ENCODE data around the gene PPP1CC. TPM values are rescaled to one million over a fixed set of nuclear protein-coding genes. Genes with fewer than 3 reads are reported as not detected.
A peak's percentile ranks its signal among the peaks of the same experiment; 100 is the strongest.
"Not testable (repeated sequence)": the region's sequence is repeated elsewhere in the genome, so short reads cannot be mapped to it uniquely, and the experiment has no call there.

PPP1CC gene
- total RNA-seq, 1 donor from 2014 or later = 449 TPM

DNA sequence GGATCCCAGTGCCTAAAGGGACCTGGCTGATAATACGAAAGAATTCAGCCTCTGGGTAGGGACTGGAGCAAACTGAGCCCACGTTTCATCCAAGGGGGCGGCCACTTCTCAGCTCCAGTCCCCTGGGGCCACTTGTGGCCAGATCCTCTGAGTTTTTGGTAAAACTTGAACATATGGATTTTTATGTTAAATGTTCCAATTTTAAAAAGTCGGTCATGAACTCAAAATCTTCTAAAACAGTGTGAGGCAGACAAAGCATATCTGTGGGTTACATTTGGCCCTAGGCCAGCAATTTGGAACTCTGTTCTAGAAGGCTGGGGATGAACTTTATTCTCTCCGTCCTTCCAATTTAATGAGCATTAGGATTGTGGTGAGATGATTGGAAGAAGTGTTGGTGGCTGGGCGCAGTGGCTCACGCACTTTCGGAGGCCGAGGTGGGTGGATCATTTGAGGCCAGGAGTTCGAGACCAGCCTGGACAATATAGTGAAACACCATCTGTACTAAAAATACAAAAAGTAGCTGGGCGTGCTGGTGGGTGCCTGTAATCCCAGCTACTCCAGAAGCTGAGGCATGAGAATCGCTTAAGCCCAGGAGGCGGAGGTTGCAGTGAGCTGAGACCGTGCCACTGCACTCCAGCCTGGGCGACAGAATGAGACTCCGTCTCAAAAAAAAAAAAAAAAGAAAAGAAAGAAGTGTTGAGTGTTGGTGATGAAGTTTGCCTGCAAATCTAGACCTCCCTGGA is 3.0 kb upstream of the PPP1CC start:
- H3K27ac Mint-ChIP-seq = no peak overlapping the region
- peaks cover 8% of the 10 kb centered on the region for H3K36me3 Mint-ChIP-seq (ENCODE audit: low read depth)
- DNase-seq (ENCODE audit: low spot score) = no peak
- no peaks in the 10 kb centered on the region for H3K9me3 Mint-ChIP-seq
- intact Hi-C loops (cut with micrococcal nuclease) = no loop called here
- H3K4me3 Mint-ChIP-seq = no peak overlapping the region
- peaks cover 21% of the 10 kb centered on the region for H3K4me1 Mint-ChIP-seq (ENCODE audit: low read depth)
- no peaks in the 10 kb centered on the region for H3K27me3 Mint-ChIP-seq (ENCODE audit: insufficient read depth)

DNA sequence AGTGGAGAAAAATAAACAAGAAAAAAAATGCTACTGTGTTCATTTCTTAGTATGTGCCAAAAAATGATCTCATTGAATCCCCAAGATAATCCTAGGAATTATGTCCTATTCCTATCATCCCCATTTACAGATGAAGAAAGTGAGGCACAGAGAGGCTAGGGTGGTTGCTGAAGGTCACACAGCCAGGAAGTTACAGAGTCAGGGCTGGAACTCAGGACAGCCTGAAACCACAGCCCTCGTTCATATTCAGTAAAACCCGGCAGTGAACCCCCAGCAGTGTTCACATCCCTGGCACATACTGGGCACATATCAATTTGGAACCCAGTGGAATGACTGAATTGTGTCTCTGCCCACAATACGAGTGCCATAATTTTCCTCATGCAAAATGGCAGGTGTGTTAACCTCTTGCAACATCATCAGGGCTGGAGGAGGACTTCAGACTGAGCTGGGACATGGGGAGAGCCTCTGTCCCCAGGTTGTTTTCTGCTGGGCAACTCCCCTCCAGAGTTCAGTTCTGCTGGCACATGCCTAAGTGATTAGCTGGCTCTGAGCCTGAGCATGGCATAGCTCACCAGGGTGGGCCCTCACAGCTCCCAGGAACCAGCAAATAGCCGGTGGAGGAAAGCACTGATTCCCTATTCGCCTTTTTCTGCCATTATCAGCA is 2.0 kb upstream of the PPP1CC start:
- no peak overlapping the region for H3K27ac Mint-ChIP-seq

GRCh38 chr12:110744151-110744571 is 1.5 kb upstream of the PPP1CC start:
- Mint-ChIP-seq H3K27me3 (ENCODE audit: insufficient read depth) (no peaks in the 10 kb centered on the region), H3K9me3 (no peaks in the 10 kb centered on the region), H3K27ac (peak overlapping the region; percentile 37), H3K4me3 (peak overlapping the region; percentile 74), H3K4me1 (ENCODE audit: low read depth) (peaks cover 35% of the 10 kb centered on the region), H3K36me3 (ENCODE audit: low read depth) (peaks cover 18% of the 10 kb centered on the region)
- intact Hi-C loops (cut with micrococcal nuclease) = loop anchor here (5.0 kb wide), 1 partner anchor 462 kb away; the partner anchor contains the start of gene ATP2A2
- no peak for DNase-seq (ENCODE audit: low spot score)

More for the DNA sequence above, 2.0 kb upstream of the PPP1CC start:
- peaks cover 17% of the 10 kb centered on the region for H3K36me3 Mint-ChIP-seq (ENCODE audit: low read depth)
- no peak overlapping the region for H3K4me3 Mint-ChIP-seq
- DNase-seq (ENCODE audit: low spot score) = no peak
- no peaks in the 10 kb centered on the region for H3K27me3 Mint-ChIP-seq (ENCODE audit: insufficient read depth)
- no peaks in the 10 kb centered on the region for H3K9me3 Mint-ChIP-seq
- H3K4me1 Mint-ChIP-seq (ENCODE audit: low read depth) = peaks cover 30% of the 10 kb centered on the region
- intact Hi-C loops (cut with micrococcal nuclease) = loop anchor here (5.0 kb wide), 1 partner anchor 462 kb away; the partner anchor contains the start of gene ATP2A2

GRCh38 chr12:110743571-110744093 is 941 bp upstream of the PPP1CC start:
- H3K4me3 Mint-ChIP-seq = peak overlapping the region; percentile 100
- peaks cover 38% of the 10 kb centered on the region for H3K4me1 Mint-ChIP-seq (ENCODE audit: low read depth)
- H3K27me3 Mint-ChIP-seq (ENCODE audit: insufficient read depth) = no peaks in the 10 kb centered on the region
- intact Hi-C loops (cut with micrococcal nuclease) = loop anchor here (2.0 to 5.0 kb wide), 4 partner anchors 145 to 461 kb away; partner anchors contain the start of genes ATP2A2, FAM216A, GPN3 and PPTC7
- H3K36me3 Mint-ChIP-seq (ENCODE audit: low read depth) = peaks cover 19% of the 10 kb centered on the region
- peak overlapping the region; percentile 86 for H3K27ac Mint-ChIP-seq
- H3K9me3 Mint-ChIP-seq = no peaks in the 10 kb centered on the region
- DNase-seq (ENCODE audit: low spot score) = no peak

DNA sequence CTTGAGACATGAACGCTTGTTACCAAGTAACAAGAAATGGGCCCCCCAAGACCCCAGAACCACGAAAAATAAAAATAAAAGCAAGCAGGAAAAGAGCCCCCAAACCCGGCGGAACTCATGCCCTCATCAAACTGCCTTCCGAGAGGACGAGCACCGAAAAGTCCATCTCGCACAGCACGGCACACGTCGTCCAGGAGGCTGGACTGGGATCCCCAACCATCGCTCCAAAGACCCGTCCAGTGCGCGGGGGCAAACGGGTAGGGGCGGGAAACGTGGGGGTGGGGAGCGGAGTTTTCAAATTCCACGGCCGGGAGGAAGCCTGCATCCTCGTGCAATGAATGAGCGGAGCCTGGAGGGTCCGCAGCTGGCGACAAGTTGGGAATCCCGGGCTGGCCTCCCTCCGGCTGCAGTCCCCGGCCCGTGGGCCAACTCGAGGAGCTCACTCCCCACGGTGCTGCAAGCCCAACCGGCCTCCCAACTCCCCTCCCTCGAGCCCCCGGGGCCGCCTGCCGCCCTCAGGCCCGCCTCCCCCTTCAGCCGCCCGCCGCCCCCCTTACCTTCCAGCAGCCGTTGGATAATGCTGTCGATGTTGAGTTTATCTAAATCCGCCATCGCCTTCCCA is 484 bp downstream of the PPP1CC start:
- H3K9me3 Mint-ChIP-seq = no peaks in the 10 kb centered on the region
- H3K4me3 Mint-ChIP-seq = peak overlapping the region; percentile 100
- H3K36me3 Mint-ChIP-seq (ENCODE audit: low read depth) = peaks cover 28% of the 10 kb centered on the region
- intact Hi-C loops (cut with micrococcal nuclease) = loop anchor here (1.0 to 5.0 kb wide), 9 partner anchors 21 to 460 kb away; partner anchors contain the start of genes ATP2A2, FAM216A, GPN3 and PPTC7
- H3K27me3 Mint-ChIP-seq (ENCODE audit: insufficient read depth) = no peaks in the 10 kb centered on the region
- H3K4me1 Mint-ChIP-seq (ENCODE audit: low read depth) = peaks cover 52% of the 10 kb centered on the region
- H3K27ac Mint-ChIP-seq = peak overlapping the region; percentile 99
- no peak for DNase-seq (ENCODE audit: low spot score)

DNA sequence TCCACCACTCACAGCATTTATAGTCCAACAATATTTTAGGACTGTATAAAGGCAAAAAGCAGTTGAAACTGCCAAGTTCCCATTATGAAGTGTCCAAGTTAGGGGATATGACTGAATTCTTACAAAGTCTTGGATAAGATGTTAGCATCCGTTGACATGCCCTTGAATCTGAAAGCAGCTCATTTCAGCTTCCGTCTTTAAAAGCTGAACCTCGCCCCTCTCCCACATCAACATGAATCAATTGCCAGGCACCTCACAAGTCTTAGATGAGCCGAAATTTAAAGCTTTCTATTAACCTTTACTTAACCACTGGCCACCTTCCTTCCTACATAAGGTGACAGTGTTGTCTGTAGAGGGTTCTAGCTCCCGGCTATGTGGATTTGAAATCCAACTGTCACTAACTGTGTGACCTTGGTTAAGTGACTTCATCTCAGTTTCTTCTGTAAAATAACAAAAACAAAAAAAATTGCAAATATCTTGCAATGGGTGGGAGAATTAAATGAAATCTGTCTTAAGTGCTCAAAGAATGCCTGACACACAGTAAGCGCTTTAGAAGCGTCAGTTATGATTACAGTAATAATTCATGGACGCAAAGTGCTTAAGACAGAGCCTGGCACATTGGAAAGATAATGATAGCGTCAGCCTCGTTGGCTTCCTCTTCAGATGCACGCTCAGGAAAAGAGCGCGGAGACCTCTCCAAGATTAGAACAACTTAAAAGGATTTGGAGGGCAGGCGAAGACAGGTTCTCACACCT is 1.2 kb downstream of the PPP1CC start:
- Mint-ChIP-seq H3K9me3 (no peaks in the 10 kb centered on the region), H3K36me3 (ENCODE audit: low read depth) (peaks cover 28% of the 10 kb centered on the region), H3K4me3 (peak overlapping the region; percentile 100), H3K27ac (peak overlapping the region; percentile 99), H3K27me3 (ENCODE audit: insufficient read depth) (no peaks in the 10 kb centered on the region), H3K4me1 (ENCODE audit: low read depth) (peaks cover 52% of the 10 kb centered on the region)
- intact Hi-C loops (cut with micrococcal nuclease) = loop anchor here (1.0 to 5.0 kb wide), 10 partner anchors 22 to 459 kb away; partner anchors contain the start of genes ATP2A2, FAM216A, GPN3 and PPTC7
- peak; percentile 22 for DNase-seq (ENCODE audit: low spot score)

GRCh38 chr12:110739894-110740293 is 2.8 kb downstream of the PPP1CC start:
- peak overlapping the region; percentile 100 for H3K4me3 Mint-ChIP-seq
- DNase-seq (ENCODE audit: low spot score) = no peak

GRCh38 chr12:110739488-110739887 is 3.2 kb downstream of the PPP1CC start:
- peaks cover 64% of the 10 kb centered on the region for H3K4me1 Mint-ChIP-seq (ENCODE audit: low read depth)
- H3K36me3 Mint-ChIP-seq (ENCODE audit: low read depth) = peaks cover 38% of the 10 kb centered on the region
- intact Hi-C loops (cut with micrococcal nuclease) = no loop called here
- peak overlapping the region; percentile 94 for H3K27ac Mint-ChIP-seq
- no peaks in the 10 kb centered on the region for H3K27me3 Mint-ChIP-seq (ENCODE audit: insufficient read depth)
- peak overlapping the region; percentile 100 for H3K4me3 Mint-ChIP-seq
- no peaks in the 10 kb centered on the region for H3K9me3 Mint-ChIP-seq
- DNase-seq (ENCODE audit: low spot score) = no peak

More at GRCh38 chr12:110739894-110740293, 2.8 kb downstream of the PPP1CC start:
- peaks cover 63% of the 10 kb centered on the region for H3K4me1 Mint-ChIP-seq (ENCODE audit: low read depth)
- intact Hi-C loops (cut with micrococcal nuclease) = loop anchor here (1.0 to 5.0 kb wide), 5 partner anchors 9 to 458 kb away; partner anchors contain the start of genes ATP2A2 and HVCN1
- H3K9me3 Mint-ChIP-seq = no peaks in the 10 kb centered on the region
- peak overlapping the region; percentile 94 for H3K27ac Mint-ChIP-seq
- no peaks in the 10 kb centered on the region for H3K27me3 Mint-ChIP-seq (ENCODE audit: insufficient read depth)
- H3K36me3 Mint-ChIP-seq (ENCODE audit: low read depth) = peaks cover 36% of the 10 kb centered on the region

DNA sequence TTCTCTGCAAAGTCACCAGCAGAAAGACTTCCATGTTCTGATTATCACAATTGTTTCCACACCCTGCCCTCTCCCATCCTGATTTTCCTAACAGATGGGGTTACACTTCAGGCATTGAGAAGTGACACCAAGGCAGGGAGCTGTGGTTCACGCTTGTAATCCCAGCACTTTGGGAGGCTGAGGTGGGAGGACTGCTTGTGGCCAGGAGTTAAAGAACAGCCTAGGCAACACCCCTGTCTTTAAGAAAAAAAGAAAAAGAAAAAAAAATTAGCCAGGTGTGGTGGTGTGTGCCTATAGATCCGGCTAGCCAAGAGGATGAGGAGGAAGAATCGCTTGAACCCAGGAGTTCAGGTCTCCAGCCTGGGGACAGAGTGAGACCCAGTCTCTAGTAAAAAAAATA is 5.2 kb downstream of the PPP1CC start:
- intact Hi-C loops (cut with micrococcal nuclease) = no loop called here
- H3K36me3 Mint-ChIP-seq (ENCODE audit: low read depth) = peaks cover 47% of the 10 kb centered on the region
- no peaks in the 10 kb centered on the region for H3K27me3 Mint-ChIP-seq (ENCODE audit: insufficient read depth)
- no peaks in the 10 kb centered on the region for H3K9me3 Mint-ChIP-seq
- peaks cover 64% of the 10 kb centered on the region for H3K4me1 Mint-ChIP-seq (ENCODE audit: low read depth)
- H3K4me3 Mint-ChIP-seq = peak overlapping the region; percentile 89
- DNase-seq (ENCODE audit: low spot score) = no peak
- H3K27ac Mint-ChIP-seq = peak overlapping the region; percentile 79

DNA sequence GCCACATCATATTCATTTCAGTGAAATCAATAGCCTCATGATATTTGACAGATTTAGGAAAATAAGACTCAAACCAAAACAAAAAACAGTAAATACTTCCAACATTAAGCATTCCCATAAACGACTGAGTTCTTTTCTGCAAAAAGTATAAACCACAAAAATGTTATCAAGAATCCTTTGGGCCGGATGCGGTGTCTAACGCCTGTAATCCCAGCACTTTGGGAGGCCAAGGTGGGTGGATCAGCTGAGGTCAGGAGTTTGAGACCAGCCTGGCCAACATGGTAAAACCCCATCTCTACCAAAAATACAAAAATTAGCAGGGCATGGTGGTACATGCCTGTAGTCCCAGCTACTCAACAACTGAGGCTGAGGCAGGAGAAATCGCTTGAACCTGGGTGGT is 5.7 kb downstream of the PPP1CC start:
- H3K27me3 Mint-ChIP-seq (ENCODE audit: insufficient read depth); DNase-seq (ENCODE audit: low spot score); intact Hi-C loops (cut with micrococcal nuclease); H3K9me3 Mint-ChIP-seq: not testable (repeated sequence)
- Mint-ChIP-seq H3K4me3 (peak overlapping the region; percentile 89), H3K27ac (peak overlapping the region; percentile 52), H3K36me3 (ENCODE audit: low read depth) (peaks cover 52% of the 10 kb centered on the region), H3K4me1 (ENCODE audit: low read depth) (peaks cover 69% of the 10 kb centered on the region)

DNA sequence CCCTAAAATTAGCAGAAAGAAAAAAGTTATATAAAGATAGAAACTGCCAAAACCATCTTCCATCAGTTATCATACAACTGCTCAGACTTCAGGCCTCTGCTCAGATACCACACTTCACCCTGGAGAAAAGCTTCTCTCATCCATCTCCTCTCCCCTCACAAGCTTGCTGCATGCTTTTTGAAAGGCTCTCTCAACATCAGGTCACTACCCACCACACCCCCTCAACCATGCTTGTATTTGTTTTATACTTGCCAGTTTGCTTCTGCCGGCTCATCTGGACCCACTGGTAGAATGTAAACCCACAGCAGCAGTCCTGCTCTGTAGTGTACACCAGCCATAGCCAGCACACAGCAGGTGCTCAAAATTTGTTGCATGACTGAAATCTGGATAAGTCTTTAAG is 8.8 kb downstream of the PPP1CC start:
- DNase-seq (ENCODE audit: low spot score) = no peak
- Mint-ChIP-seq H3K4me1 (ENCODE audit: low read depth) (peaks cover 76% of the 10 kb centered on the region), H3K27ac (no peak overlapping the region), H3K27me3 (ENCODE audit: insufficient read depth) (no peaks in the 10 kb centered on the region), H3K36me3 (ENCODE audit: low read depth) (peaks cover 55% of the 10 kb centered on the region), H3K4me3 (no peak overlapping the region), H3K9me3 (no peaks in the 10 kb centered on the region)
- intact Hi-C loops (cut with micrococcal nuclease) = no loop called here
